ENCODE measurements around the gene DCLK1.

The DCLK1 gene

GRCh38 chr13:35857769-35858168, 273.4 kb downstream of the DCLK1 start:
- no peak for TF ChIP-seq CTCF (conservative IDR thresholded peaks at IDR 0.05; ENCODE audit: low read depth, low read length)
- H3K9ac ChIP-seq, result no peak overlapping the region
- H2AFZ ChIP-seq (ENCODE audit: low read depth), result no peak overlapping the region
- no peaks in the 10 kb centered on the region for H4K20me1 ChIP-seq (ENCODE audit: insufficient read depth)
- H3K4me2 ChIP-seq, result no peak overlapping the region
- no peak overlapping the region for H3K27ac ChIP-seq
- H3K79me2 ChIP-seq (ENCODE audit: insufficient read depth, low read depth), result no peaks in the 10 kb centered on the region
- no peaks in the 10 kb centered on the region for H3K27me3 ChIP-seq (ENCODE audit: insufficient read depth, low read depth)
- H3K36me3 ChIP-seq (ENCODE audit: insufficient read depth), result no peaks in the 10 kb centered on the region
- H3K4me1 ChIP-seq (ENCODE audit: low read depth, poor library complexity, severe bottlenecking), result no peaks in the 10 kb centered on the region
- H3K4me3 ChIP-seq (IDR thresholded peaks at IDR 0.05; ENCODE audit: insufficient read depth, low read depth, low read length), result no peak overlapping the region

- no peak for TF ChIP-seq CTCF (conservative IDR thresholded peaks at IDR 0.05; ENCODE audit: low read depth, low read length)
- Histone ChIP-seq H3K27ac (no peak overlapping the region), H3K79me2 (ENCODE audit: insufficient read depth, low read depth) (no peaks in the 10 kb centered on the region), H2AFZ (ENCODE audit: low read depth) (no peak overlapping the region), H3K4me2 (no peak overlapping the region), H3K9ac (no peak overlapping the region), H4K20me1 (ENCODE audit: insufficient read depth) (no peaks in the 10 kb centered on the region), H3K36me3 (ENCODE audit: insufficient read depth) (no peaks in the 10 kb centered on the region), H3K27me3 (ENCODE audit: insufficient read depth, low read depth) (no peaks in the 10 kb centered on the region), H3K4me3 (IDR thresholded peaks at IDR 0.05; ENCODE audit: insufficient read depth, low read depth, low read length) (no peak overlapping the region), H3K4me1 (ENCODE audit: low read depth, poor library complexity, severe bottlenecking) (no peaks in the 10 kb centered on the region)
Observed at GRCh38 chr13:35856721-35857364, 274.3 kb downstream of the DCLK1 start.

GRCh38 chr13:35856084-35856483, 275.1 kb downstream of the DCLK1 start:
- Histone ChIP-seq H3K79me2 (ENCODE audit: insufficient read depth, low read depth) (no peaks in the 10 kb centered on the region), H4K20me1 (ENCODE audit: insufficient read depth) (no peaks in the 10 kb centered on the region), H3K4me1 (ENCODE audit: low read depth, poor library complexity, severe bottlenecking) (no peaks in the 10 kb centered on the region), H3K27ac (no peak overlapping the region), H3K9ac (no peak overlapping the region), H3K27me3 (ENCODE audit: insufficient read depth, low read depth) (no peaks in the 10 kb centered on the region), H3K4me3 (IDR thresholded peaks at IDR 0.05; ENCODE audit: insufficient read depth, low read depth, low read length) (no peak overlapping the region), H2AFZ (ENCODE audit: low read depth) (no peak overlapping the region), H3K36me3 (ENCODE audit: insufficient read depth) (no peaks in the 10 kb centered on the region), H3K4me2 (no peak overlapping the region)
- TF ChIP-seq CTCF (conservative IDR thresholded peaks at IDR 0.05; ENCODE audit: low read depth, low read length), result no peak

- H3K27ac ChIP-seq, result no peak overlapping the region
- H3K79me2 ChIP-seq (ENCODE audit: insufficient read depth, low read depth), result no peaks in the 10 kb centered on the region
- H3K9ac ChIP-seq, result no peak overlapping the region
- H2AFZ ChIP-seq (ENCODE audit: low read depth), result no peak overlapping the region
- no peak for TF ChIP-seq CTCF (conservative IDR thresholded peaks at IDR 0.05; ENCODE audit: low read depth, low read length)
- H3K4me1 ChIP-seq (ENCODE audit: low read depth, poor library complexity, severe bottlenecking), result no peaks in the 10 kb centered on the region
- H4K20me1 ChIP-seq (ENCODE audit: insufficient read depth), result no peaks in the 10 kb centered on the region
- H3K36me3 ChIP-seq (ENCODE audit: insufficient read depth), result no peaks in the 10 kb centered on the region
- H3K27me3 ChIP-seq (ENCODE audit: insufficient read depth, low read depth), result no peaks in the 10 kb centered on the region
- H3K4me2 ChIP-seq, result no peak overlapping the region
- no peak overlapping the region for H3K4me3 ChIP-seq (IDR thresholded peaks at IDR 0.05; ENCODE audit: insufficient read depth, low read depth, low read length)
Observed at GRCh38 chr13:35855531-35856019, 275.6 kb downstream of the DCLK1 start.
